Measurements from ENCODE around the gene ATP8B4. TPM values are rescaled to one million over a fixed set of nuclear protein-coding genes. Genes with fewer than 3 reads are reported as not detected.

Gene ATP8B4
- total RNA-seq, 1 donor from 2014 or later = 9.8 TPM

DNA sequence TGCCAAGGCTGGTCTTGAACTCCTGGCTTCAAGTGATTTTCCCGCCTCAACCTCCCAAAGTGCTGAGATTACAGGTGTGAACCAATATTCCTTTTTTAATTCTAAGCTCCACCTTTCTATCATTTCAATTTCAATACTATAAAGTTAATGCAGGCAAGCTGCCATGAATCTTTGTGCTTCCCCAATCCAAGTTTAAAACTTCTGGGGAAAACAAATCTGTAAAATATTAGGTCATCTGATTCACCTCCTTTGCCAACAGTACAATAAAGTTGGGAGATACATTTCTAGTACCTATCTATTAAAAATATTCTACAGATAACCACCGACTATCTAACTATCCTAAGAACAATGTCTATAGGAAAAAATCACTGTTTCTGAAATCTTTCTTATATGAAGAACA is 102.1 kb downstream of the ATP8B4 start:
- no peak overlapping the region for H3K27ac ChIP-seq
- no peaks in the 10 kb centered on the region for H3K9me3 ChIP-seq
- no peaks in the 10 kb centered on the region for H3K27me3 ChIP-seq
- H3K4me1 ChIP-seq = no peaks in the 10 kb centered on the region
- intact Hi-C loops (cut with DNase I) = no loop called here
- H3K4me3 ChIP-seq = no peak overlapping the region
- DNase-seq (ENCODE audit: extremely low spot score in 2 of 2) = no peak
- no peak for TF ChIP-seq POLR2AphosphoS5 (IDR thresholded peaks at IDR 0.05; ENCODE audit: insufficient read depth in 1 of 2, low read depth in 1 of 2)
- no peak for TF ChIP-seq CTCF (IDR thresholded peaks at IDR 0.05)
- no peak for TF ChIP-seq POLR2A (IDR thresholded peaks at IDR 0.05)
- no peaks in the 10 kb centered on the region for H3K36me3 ChIP-seq

DNA sequence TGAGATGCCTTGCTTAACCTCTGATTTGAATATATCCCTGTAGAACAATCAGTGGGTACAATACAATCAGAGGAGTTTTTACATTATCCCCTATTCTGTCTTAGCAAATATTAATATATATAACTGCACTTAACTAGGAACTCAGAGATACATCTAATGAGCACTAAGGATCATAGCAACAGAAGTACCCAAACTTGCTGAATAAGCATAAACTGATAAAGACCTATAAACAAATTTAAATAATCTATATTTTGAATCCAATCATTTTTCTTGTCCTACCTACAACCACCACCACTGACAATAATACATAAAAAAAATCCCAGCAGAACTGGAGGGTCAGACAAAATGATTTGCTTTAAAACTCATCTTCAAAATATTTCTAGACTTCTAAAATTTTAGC is 106.2 kb downstream of the ATP8B4 start:
- H3K36me3 ChIP-seq = no peaks in the 10 kb centered on the region
- TF ChIP-seq POLR2A (IDR thresholded peaks at IDR 0.05) (no peak), POLR2AphosphoS5 (IDR thresholded peaks at IDR 0.05; ENCODE audit: insufficient read depth in 1 of 2, low read depth in 1 of 2) (no peak), CTCF (IDR thresholded peaks at IDR 0.05) (no peak)
- intact Hi-C loops (cut with DNase I) = no loop called here
- no peaks in the 10 kb centered on the region for H3K9me3 ChIP-seq
- H3K4me1 ChIP-seq = no peaks in the 10 kb centered on the region
- H3K27ac ChIP-seq = no peak overlapping the region
- no peaks in the 10 kb centered on the region for H3K27me3 ChIP-seq
- DNase-seq (ENCODE audit: extremely low spot score in 2 of 2) = no peak
- no peak overlapping the region for H3K4me3 ChIP-seq

DNA sequence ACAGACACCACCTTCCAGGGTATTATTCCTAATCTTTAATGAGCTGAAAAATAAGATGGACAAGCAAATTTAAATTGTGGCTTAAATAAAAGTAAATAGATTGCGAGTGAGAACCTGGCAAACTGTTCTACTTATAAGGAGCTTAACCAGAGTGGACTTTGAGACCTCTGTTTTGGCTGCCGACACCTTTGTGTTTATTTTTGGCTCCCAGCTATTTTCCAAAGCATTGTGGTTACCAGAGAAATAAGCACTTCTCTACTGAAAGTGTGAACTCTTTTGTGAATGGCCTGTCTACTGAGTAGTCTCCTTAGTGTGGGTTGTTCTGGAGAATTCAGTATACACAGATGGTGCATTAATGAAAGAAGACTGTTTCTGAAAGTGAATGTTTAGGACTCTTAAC is 109.4 kb downstream of the ATP8B4 start:
- Histone ChIP-seq H3K27me3 (no peaks in the 10 kb centered on the region), H3K36me3 (no peaks in the 10 kb centered on the region), H3K27ac (no peak overlapping the region), H3K4me3 (no peak overlapping the region), H3K9me3 (no peaks in the 10 kb centered on the region), H3K4me1 (no peaks in the 10 kb centered on the region)
- DNase-seq (ENCODE audit: extremely low spot score in 2 of 2) = no peak
- intact Hi-C loops (cut with DNase I) = no loop called here
- no peak for TF ChIP-seq POLR2AphosphoS5 (IDR thresholded peaks at IDR 0.05; ENCODE audit: insufficient read depth in 1 of 2, low read depth in 1 of 2)
- TF ChIP-seq CTCF (IDR thresholded peaks at IDR 0.05) = no peak
- TF ChIP-seq POLR2A (IDR thresholded peaks at IDR 0.05) = no peak

DNA sequence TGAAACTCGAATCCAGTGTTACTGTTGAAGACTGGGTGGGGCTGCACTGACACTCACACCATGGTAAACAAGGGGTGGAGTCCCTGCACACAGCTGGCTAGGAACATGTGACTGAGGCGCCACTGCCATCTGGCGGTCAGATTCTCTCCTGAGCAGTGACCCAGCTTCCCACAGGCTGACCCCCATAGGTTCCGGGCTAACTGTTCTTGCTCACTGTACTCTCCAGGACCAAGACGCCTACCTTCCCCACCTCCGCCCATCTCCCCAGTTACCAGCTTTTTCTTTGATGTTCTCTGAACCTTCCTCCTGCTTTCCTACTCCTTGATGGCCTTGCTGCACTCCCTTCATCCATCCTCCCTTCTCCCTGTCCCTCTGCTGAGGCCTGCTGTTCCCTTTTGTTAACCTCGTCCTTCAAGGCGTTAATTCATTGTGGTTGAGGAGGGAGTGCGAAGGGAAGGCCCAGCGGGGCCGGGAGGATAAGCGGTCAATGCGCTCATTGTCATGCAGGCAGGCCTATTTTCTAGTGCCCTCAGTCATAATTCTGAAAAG is 115.2 kb downstream of the ATP8B4 start:
- intact Hi-C loops (cut with DNase I) = no loop called here
- H3K27me3 ChIP-seq = no peaks in the 10 kb centered on the region
- H3K4me1 ChIP-seq = peaks cover 13% of the 10 kb centered on the region
- no peaks in the 10 kb centered on the region for H3K36me3 ChIP-seq
- H3K4me3 ChIP-seq = no peak overlapping the region
- no peaks in the 10 kb centered on the region for H3K9me3 ChIP-seq
- TF ChIP-seq POLR2AphosphoS5 (IDR thresholded peaks at IDR 0.05; ENCODE audit: insufficient read depth in 1 of 2, low read depth in 1 of 2) = peak in 1 of 2 donors; percentile 18
- no peak for TF ChIP-seq POLR2A (IDR thresholded peaks at IDR 0.05)
- TF ChIP-seq CTCF (IDR thresholded peaks at IDR 0.05) = peak in 2 of 3 experiments; percentile 29 to 66
- no peak for DNase-seq (ENCODE audit: extremely low spot score in 2 of 2)
- H3K27ac ChIP-seq = peak overlapping the region; percentile 56

DNA sequence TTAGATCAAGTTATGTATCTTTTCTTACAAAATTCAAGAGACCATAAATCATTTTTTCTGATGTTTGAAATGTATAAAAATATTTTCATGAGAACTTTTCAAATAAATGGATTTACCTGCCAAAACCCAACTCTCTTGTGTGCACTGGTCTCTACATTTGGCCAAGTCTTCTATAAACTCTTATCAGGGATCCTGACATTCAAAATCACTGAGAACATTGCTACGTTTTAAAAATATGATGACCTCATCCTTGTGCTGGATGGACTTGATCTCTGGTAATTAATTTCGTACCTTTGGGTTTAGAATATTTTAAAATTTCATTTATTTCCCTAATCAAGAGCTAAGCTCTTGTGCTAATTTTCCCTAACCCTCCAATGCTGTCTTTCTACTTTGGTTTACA is 127.4 kb downstream of the ATP8B4 start:
- DNase-seq (ENCODE audit: extremely low spot score in 2 of 2) = no peak
- no peak overlapping the region for H3K27ac ChIP-seq
- H3K4me1 ChIP-seq = peaks cover 24% of the 10 kb centered on the region
- intact Hi-C loops (cut with DNase I) = no loop called here
- no peak overlapping the region for H3K4me3 ChIP-seq
- no peaks in the 10 kb centered on the region for H3K36me3 ChIP-seq
- H3K9me3 ChIP-seq = no peaks in the 10 kb centered on the region
- H3K27me3 ChIP-seq = no peaks in the 10 kb centered on the region
- no peak for TF ChIP-seq CTCF (IDR thresholded peaks at IDR 0.05)
- no peak for TF ChIP-seq POLR2A (IDR thresholded peaks at IDR 0.05)
- no peak for TF ChIP-seq POLR2AphosphoS5 (IDR thresholded peaks at IDR 0.05; ENCODE audit: insufficient read depth in 1 of 2, low read depth in 1 of 2)
